Mesenchymal stem cell (in vitro differentiated cells and primary cell): ENCODE results near the gene MAB21L1. TPM values are rescaled to one million over a fixed set of nuclear protein-coding genes. Genes with fewer than 3 reads are reported as not detected.

Experiments used
- DNase-seq: peaks from one replicate; pipeline ENCODE4 v3.0.0-alpha.2; 2013
- H2AFZ ChIP-seq: one replicate; pipeline ENCODE4 v1.6.1; 2013; ENCODE audit warnings: low read depth, mild to moderate bottlenecking, control low read depth, inconsistent platforms, low read length, moderate library complexity
- H2AK5ac ChIP-seq: 2 replicates; pipeline ENCODE4 v1.6.1; 2013; ENCODE audit warnings: low read length, moderate library complexity, mild to moderate bottlenecking, inconsistent platforms; ENCODE audit not compliant: severe bottlenecking
- H2BK120ac ChIP-seq: one replicate; pipeline ENCODE4 v1.6.1; 2013; ENCODE audit warnings: low read depth, mild to moderate bottlenecking, inconsistent platforms, low read length, moderate library complexity
- H2BK12ac ChIP-seq, 2 experiments: one replicate each; pipeline ENCODE4 v1.6.1; 2013; ENCODE audit warnings: inconsistent platforms in 2 of 2, low read length in 2 of 2, mild to moderate bottlenecking in 2 of 2, moderate library complexity in 2 of 2, control low read depth in 1 of 2
- H2BK15ac ChIP-seq: one replicate; pipeline ENCODE4 v1.6.1; 2013; ENCODE audit warnings: mild to moderate bottlenecking, low read depth, inconsistent platforms; ENCODE audit not compliant: poor library complexity, severe bottlenecking
- H2BK5ac ChIP-seq: 2 replicates; pipeline ENCODE4 v1.6.1; 2013; ENCODE audit warnings: low read depth, mild to moderate bottlenecking, low read length, control low read depth, inconsistent platforms; ENCODE audit not compliant: poor library complexity, severe bottlenecking
- H3K14ac ChIP-seq, 2 experiments: one replicate each; pipeline ENCODE4 v1.6.1; 2013; ENCODE audit warnings: inconsistent platforms in 2 of 2, low read length in 2 of 2, control low read depth in 1 of 2, mild to moderate bottlenecking in 1 of 2, moderate library complexity in 1 of 2
- H3K18ac ChIP-seq, 2 experiments: one replicate each; pipeline ENCODE4 v1.6.1; 2013; ENCODE audit warnings: inconsistent platforms in 2 of 2, low read length in 2 of 2, control low read depth in 1 of 2, low read depth in 1 of 2, mild to moderate bottlenecking in 1 of 2
- H3K23ac ChIP-seq, 2 experiments: one replicate each; pipeline ENCODE4 v1.6.1; 2013; ENCODE audit warnings: inconsistent platforms in 2 of 2, low read length in 2 of 2, mild to moderate bottlenecking in 2 of 2, moderate library complexity in 2 of 2, control low read depth in 1 of 2
- H3K27ac ChIP-seq: 2 replicates; pipeline ENCODE4 v1.5.1; 2013; ENCODE audit warnings: mild to moderate bottlenecking, moderate library complexity, low read length, control low read depth, inconsistent platforms; ENCODE audit not compliant: poor library complexity, severe bottlenecking
- H3K27me3 ChIP-seq, 2 experiments: 2 replicates each; pipeline versions ENCODE4 v1.6.1 to v1.7.0; 2013; ENCODE audit warnings: low read length in 2 of 2, mild to moderate bottlenecking in 2 of 2, moderate library complexity in 2 of 2, control low read depth in 1 of 2, inconsistent platforms in 1 of 2; ENCODE audit not compliant: control insufficient read depth in 1 of 2, insufficient read depth in 1 of 2
- H3K36me3 ChIP-seq, 2 experiments: 2 replicates each; pipeline versions ENCODE4 v1.6.1 to v1.7.0; 2013; ENCODE audit warnings: low read length in 2 of 2, control low read depth in 1 of 2, inconsistent platforms in 1 of 2, low read depth in 1 of 2, mild to moderate bottlenecking in 1 of 2; ENCODE audit not compliant: insufficient read depth in 2 of 2, control insufficient read depth in 1 of 2
- H3K4ac ChIP-seq, 2 experiments: one replicate each; pipeline ENCODE4 v1.6.1; 2013; ENCODE audit warnings: inconsistent platforms in 2 of 2, low read length in 2 of 2, mild to moderate bottlenecking in 2 of 2, moderate library complexity in 2 of 2, control low read depth in 1 of 2, low read depth in 1 of 2
- H3K4me1 ChIP-seq: 2 replicates; pipeline ENCODE4 v1.6.1; 2013; ENCODE audit warnings: low read depth, low read length, control low read depth; ENCODE audit not compliant: control insufficient read depth, insufficient read depth
- H3K4me2 ChIP-seq: 2 replicates; pipeline ENCODE4 v1.6.1; 2013; ENCODE audit warnings: low read length, mild to moderate bottlenecking, inconsistent platforms; ENCODE audit not compliant: poor library complexity, severe bottlenecking
- H3K4me3 ChIP-seq, 2 experiments: 2 replicates each; pipeline versions ENCODE4 v1.5.1 to v1.7.0; 2013; ENCODE audit warnings: low read length in 2 of 2, mild to moderate bottlenecking in 2 of 2, control low read depth in 1 of 2, low read depth in 1 of 2; ENCODE audit not compliant: insufficient read depth in 1 of 2
- H3K79me1 ChIP-seq: replicated peaks from 2 replicates; pipeline ENCODE4 v1.6.1; 2013; ENCODE audit warnings: mild to moderate bottlenecking, control low read depth, low read length, inconsistent platforms; ENCODE audit not compliant: poor library complexity, severe bottlenecking
- H3K9ac ChIP-seq: 2 replicates; pipeline ENCODE4 v1.7.0; 2013; ENCODE audit warnings: mild to moderate bottlenecking, low read length, moderate library complexity
- H3K9me3 ChIP-seq: 2 replicates; pipeline ENCODE4 v1.7.0; 2013; ENCODE audit warnings: mild to moderate bottlenecking, low read length; ENCODE audit not compliant: control insufficient read depth
- H4K8ac ChIP-seq: one replicate; pipeline ENCODE4 v1.6.1; 2013; ENCODE audit warnings: inconsistent platforms, mild to moderate bottlenecking, low read length, moderate library complexity
- H4K91ac ChIP-seq: one replicate; pipeline ENCODE4 v1.6.1; 2013; ENCODE audit warnings: mild to moderate bottlenecking, low read length, inconsistent platforms
- WGBS: methylation state at CpG from one replicate; pipeline ENCODE4 v1.1.7; 2013; ENCODE audit warnings: mixed read lengths; 5-methylcytosine and 5-hydroxymethylcytosine counted together
- polyA plus RNA-seq, 2 experiments: library from polyadenylated mRNA; stranded (reverse); fragments of 200-250 nt; gene quantifications; one replicate each; pipeline ENCODE4 v1.2.3, GENCODE V29; 2013

The MAB21L1 gene
- not detected for polyA plus RNA-seq (2013, experiment 1 of 2)
- polyA plus RNA-seq (2013, experiment 2 of 2): not detected

DNA sequence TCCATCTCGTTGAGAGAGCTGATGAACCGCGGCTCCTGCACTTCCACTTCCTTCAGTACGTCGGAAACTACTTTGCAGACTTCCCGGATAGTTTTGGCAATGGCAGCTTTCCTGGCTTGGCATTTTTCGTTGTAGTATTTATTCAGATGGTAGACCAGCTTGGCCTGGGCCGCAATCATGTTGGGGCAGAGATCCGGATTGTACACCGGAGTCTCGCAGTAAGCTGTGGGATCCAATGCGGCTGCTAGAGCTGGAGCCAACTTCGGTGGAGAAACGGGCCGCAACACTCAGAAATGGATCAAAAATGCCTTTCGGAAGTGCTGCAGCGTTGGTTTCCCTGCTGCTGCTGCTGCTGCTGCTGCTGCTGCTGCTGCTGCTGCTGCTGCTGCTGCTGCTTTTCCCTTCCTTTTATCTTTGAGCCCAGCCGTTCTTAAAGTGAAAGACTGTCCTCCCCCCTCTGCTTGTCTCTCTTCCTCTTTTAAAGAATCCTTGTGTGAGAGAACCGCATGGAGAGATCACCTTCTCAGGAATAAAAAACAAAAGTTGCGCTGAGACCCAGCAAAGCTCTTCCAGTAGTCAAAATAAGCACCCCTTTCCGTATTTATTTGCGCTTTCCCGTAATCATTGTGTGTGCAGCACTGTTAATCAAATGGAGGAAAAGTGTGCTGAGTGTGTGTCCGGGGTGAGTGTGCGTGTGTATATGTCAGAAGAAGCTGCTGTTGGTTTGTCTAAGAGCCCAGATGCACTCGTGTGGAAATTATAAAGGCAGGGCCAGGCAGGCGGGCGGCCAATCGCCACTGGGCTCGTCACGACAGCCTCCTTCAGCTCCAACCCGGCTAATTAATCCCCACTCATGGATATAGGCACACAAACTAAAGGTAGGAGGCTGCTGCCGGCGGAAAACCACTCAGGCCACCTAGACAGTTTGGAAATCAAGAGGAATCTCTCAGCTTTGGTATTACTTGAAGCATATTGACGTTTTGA is at the start of gene MAB21L1:
MAB21L1 (minus strand) TSS at position 730 of the 984 bp plus-strand sequence; CDS start at position 179, 551 bp downstream.
- WGBS: 3% methylated on average over 35 of the region's 35 CpGs
- Histone ChIP-seq H4K8ac (peak within 1 kb of the TSS; percentile 55), H2AFZ (no peak within 1 kb of the TSS), H3K4ac (no peak within 1 kb of the TSS), H3K27ac (no peak within 1 kb of the TSS), H2AK5ac (no peak within 1 kb of the TSS), H3K36me3 (peaks cover 0 to 7% of the 10 kb centered on the region in 2 experiments), H4K91ac (no peak within 1 kb of the TSS), H3K4me1 (peaks cover 19% of the 10 kb centered on the region), H2BK15ac (no peak within 1 kb of the TSS), H3K18ac (no peak within 1 kb of the TSS), H3K79me1 (peaks cover 4% of the 10 kb centered on the region), H3K23ac (peak within 1 kb of the TSS in 1 of 2 experiments; percentile 85), H2BK12ac (no peak within 1 kb of the TSS), H3K9me3 (no peaks in the 10 kb centered on the region), H3K4me3 (peak within 1 kb of the TSS; percentile 57 to 98), H2BK5ac (no peak within 1 kb of the TSS), H3K4me2 (peak within 1 kb of the TSS; percentile 66), H3K9ac (peak within 1 kb of the TSS; percentile 95), H2BK120ac (no peak within 1 kb of the TSS), H3K14ac (no peak within 1 kb of the TSS), H3K27me3 (peaks cover 0 to 61% of the 10 kb centered on the region in 2 experiments)
- peak; percentile 44 for DNase-seq

DNA sequence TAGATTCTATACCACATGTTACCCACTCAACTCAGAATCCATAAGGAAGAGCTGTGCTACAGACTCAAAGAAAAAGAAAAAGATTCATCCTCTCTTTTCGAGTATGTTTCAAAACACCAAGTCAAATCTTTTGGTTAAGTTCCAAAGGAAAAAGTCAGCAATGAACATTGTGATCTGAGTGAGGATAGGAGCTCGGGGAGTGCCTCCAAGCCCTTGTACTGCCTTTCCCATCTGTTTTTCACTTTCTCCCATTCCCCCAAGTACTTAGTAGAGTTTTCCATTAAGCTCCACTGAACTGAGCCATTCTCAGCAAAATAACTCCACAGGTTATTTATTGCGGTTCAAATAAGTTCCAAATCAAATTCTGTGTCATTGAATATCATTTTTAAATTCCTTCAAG is 47.7 kb upstream of the MAB21L1 start:
- Histone ChIP-seq H3K79me1 (no peaks in the 10 kb centered on the region), H2AFZ (no peak overlapping the region), H2BK5ac (no peak overlapping the region), H4K91ac (no peak overlapping the region), H3K4me2 (no peak overlapping the region), H2BK15ac (no peak overlapping the region), H3K9ac (no peak overlapping the region), H3K9me3 (no peaks in the 10 kb centered on the region), H2BK120ac (no peak overlapping the region), H3K4me1 (peaks cover 3% of the 10 kb centered on the region), H3K23ac (no peak overlapping the region), H3K4ac (no peak overlapping the region), H3K14ac (no peak overlapping the region), H3K27me3 (no peaks in the 10 kb centered on the region), H3K36me3 (peaks cover 0 to 7% of the 10 kb centered on the region in 2 experiments), H3K4me3 (no peak overlapping the region), H4K8ac (no peak overlapping the region), H2BK12ac (no peak overlapping the region), H2AK5ac (no peak overlapping the region), H3K27ac (no peak overlapping the region), H3K18ac (no peak overlapping the region)
- WGBS: 64% methylated on average over 2 of the region's 3 CpGs
- DNase-seq: no peak

DNA sequence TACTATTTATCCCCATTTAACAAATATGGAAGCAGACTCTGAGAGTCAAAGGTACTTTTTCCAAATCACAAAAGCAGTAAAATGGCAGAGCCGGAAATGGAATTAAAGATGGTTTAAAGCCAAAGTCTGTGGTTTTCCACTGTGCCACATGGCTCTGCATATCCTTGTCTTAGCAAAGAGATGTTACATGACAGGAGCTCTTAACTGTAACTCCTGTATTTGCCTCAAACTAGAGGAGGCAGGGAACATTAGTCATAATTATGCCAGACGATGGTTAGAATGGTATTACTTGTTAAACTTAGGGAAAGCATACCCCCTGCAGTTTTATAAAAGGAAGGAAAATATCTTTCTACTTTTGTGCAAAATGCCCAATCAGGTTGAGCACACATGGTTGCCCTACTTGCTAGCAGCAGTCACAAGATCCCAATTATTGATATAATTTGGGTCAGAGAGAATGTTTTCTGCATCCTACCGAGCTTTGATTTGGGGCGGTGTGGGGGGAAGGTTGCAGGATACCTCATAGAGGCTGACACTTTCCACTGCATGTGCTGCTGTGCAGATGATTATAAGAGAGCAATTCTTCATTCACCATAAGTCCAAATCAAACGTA is 42.0 kb upstream of the MAB21L1 start:
- no peak for DNase-seq
- H3K4me1 ChIP-seq: no peaks in the 10 kb centered on the region
- no peak overlapping the region for H3K23ac ChIP-seq
- H3K36me3 ChIP-seq: peaks cover 0 to 3% of the 10 kb centered on the region in 2 experiments
- no peak overlapping the region for H3K4me2 ChIP-seq
- H3K27ac ChIP-seq: no peak overlapping the region
- 92% methylated on average over 4 of the region's 5 CpGs for WGBS
- no peak overlapping the region for H2BK15ac ChIP-seq
- H2BK120ac ChIP-seq: no peak overlapping the region
- no peak overlapping the region for H3K4ac ChIP-seq
- H2BK5ac ChIP-seq: no peak overlapping the region
- H3K14ac ChIP-seq: no peak overlapping the region
- no peak overlapping the region for H4K91ac ChIP-seq
- H2AFZ ChIP-seq: no peak overlapping the region
- H3K4me3 ChIP-seq: no peak overlapping the region
- H2BK12ac ChIP-seq: no peak overlapping the region
- H2AK5ac ChIP-seq: no peak overlapping the region
- no peaks in the 10 kb centered on the region for H3K9me3 ChIP-seq
- H3K27me3 ChIP-seq: no peaks in the 10 kb centered on the region
- peaks cover 2% of the 10 kb centered on the region for H3K79me1 ChIP-seq
- H3K18ac ChIP-seq: no peak overlapping the region
- H4K8ac ChIP-seq: no peak overlapping the region
- no peak overlapping the region for H3K9ac ChIP-seq
